ENCODE data around the gene FCRL1. TPM values are rescaled to one million over a fixed set of nuclear protein-coding genes. Genes with fewer than 3 reads are reported as not detected.

FCRL1 gene
- polyA plus RNA-seq (2011; rRNA removed) (not detected in 2 replicates), polyA minus RNA-seq (2011; rRNA and poly(A)+ RNA removed) (not detected in 2 replicates)

GRCh38 chr1:157819896-157820295, at the start of gene FCRL1:
TSS of gene FCRL1 (minus strand) at chr1:157820120. CDS start at chr1:157820037, 83 bp downstream.
- POLR2A ChIA-PET, result no interaction called here

GRCh38 chr1:157868654-157869053, 48.7 kb upstream of the FCRL1 start:
- POLR2A ChIA-PET, result no interaction called here
- Histone ChIP-seq H3K27me3 (ENCODE audit: control insufficient read depth, insufficient read depth, low read length) (no peaks in the 10 kb centered on the region), H3K4me3 (ENCODE audit: low read depth, low read length) (no peak overlapping the region), H3K36me3 (ENCODE audit: control insufficient read depth, insufficient read depth, low read length) (no peaks in the 10 kb centered on the region)
- CTCF ChIA-PET, result no interaction called here
- no peak for TF ChIP-seq CTCF (IDR thresholded peaks at IDR 0.05; ENCODE audit: insufficient read depth, low read depth, low read length)
- no peak for DNase-seq (ENCODE audit: low read depth)

More at GRCh38 chr1:157819896-157820295, at the start of gene FCRL1:
- no peaks in the 10 kb centered on the region for H3K36me3 ChIP-seq (ENCODE audit: control insufficient read depth, insufficient read depth, low read length)
- DNase-seq (ENCODE audit: low read depth), result no peak
- no peak within 1 kb of the TSS for H3K4me3 ChIP-seq (ENCODE audit: low read depth, low read length)
- H3K27me3 ChIP-seq (ENCODE audit: control insufficient read depth, insufficient read depth, low read length), result no peaks in the 10 kb centered on the region
- no peak for TF ChIP-seq CTCF (IDR thresholded peaks at IDR 0.05; ENCODE audit: insufficient read depth, low read depth, low read length)
- CTCF ChIA-PET, result no interaction called here

- no peak for TF ChIP-seq CTCF (IDR thresholded peaks at IDR 0.05; ENCODE audit: insufficient read depth, low read depth, low read length)
- ChIA-PET CTCF (interaction anchor here (1.0 kb wide), 1 partner anchor 15 kb away, joined by 4 read pairs; no protein-coding TSS in a partner anchor), POLR2A (no interaction called here)
- Histone ChIP-seq H3K4me3 (ENCODE audit: low read depth, low read length) (no peak overlapping the region), H3K27me3 (ENCODE audit: control insufficient read depth, insufficient read depth, low read length) (no peaks in the 10 kb centered on the region), H3K36me3 (ENCODE audit: control insufficient read depth, insufficient read depth, low read length) (no peaks in the 10 kb centered on the region)
- no peak for DNase-seq (ENCODE audit: low read depth)
Measured at GRCh38 chr1:157862114-157863070, 42.5 kb upstream of the FCRL1 start.

- CTCF ChIA-PET, result no interaction called here
- POLR2A ChIA-PET, result no interaction called here
- no peaks in the 10 kb centered on the region; the same call in 1 of the 2 replicates for H3K27me3 ChIP-seq (ENCODE audit: control insufficient read depth, insufficient read depth, low read length)
- H3K36me3 ChIP-seq (ENCODE audit: control insufficient read depth, insufficient read depth, low read length), result no peaks in the 10 kb centered on the region
- DNase-seq (ENCODE audit: low read depth), result no peak
- H3K4me3 ChIP-seq (ENCODE audit: low read depth, low read length), result no peak overlapping the region
- no peak for TF ChIP-seq CTCF (IDR thresholded peaks at IDR 0.05; ENCODE audit: insufficient read depth, low read depth, low read length)
Measured at GRCh38 chr1:157856538-157856937, 36.6 kb upstream of the FCRL1 start.

GRCh38 chr1:157852476-157852875, 32.6 kb upstream of the FCRL1 start:
- H3K36me3 ChIP-seq (ENCODE audit: control insufficient read depth, insufficient read depth, low read length), result no peaks in the 10 kb centered on the region
- no peak overlapping the region for H3K4me3 ChIP-seq (ENCODE audit: low read depth, low read length)
- H3K27me3 ChIP-seq (ENCODE audit: control insufficient read depth, insufficient read depth, low read length), result peaks cover 2% of the 10 kb centered on the region
- no peak for DNase-seq (ENCODE audit: low read depth)
- CTCF ChIA-PET, result no interaction called here
- POLR2A ChIA-PET, result no interaction called here
- no peak for TF ChIP-seq CTCF (IDR thresholded peaks at IDR 0.05; ENCODE audit: insufficient read depth, low read depth, low read length)
